Activated CD4-positive, alpha-beta memory T cell treated with anti-CD3 and anti-CD28 coated beads, Interleukin-2, amount 10 ng/mL, durations not matched to agents 7 days and 5 days (primary cell): ENCODE measurements around the gene KLK3. TPM values are rescaled to one million over a fixed set of nuclear protein-coding genes. Genes with fewer than 3 reads are reported as not detected.

Source experiments
- CTCF ChIA-PET: fragments of 350-600 bp; sonication (Branson Sonifier 250); formaldehyde crosslinking; loops from one replicate; lab custom pipeline; 2021; ENCODE audit warnings: antibody characterized with exemption, inconsistent platforms; lab: Charles Lee
- POLR2A ChIA-PET: fragments of 350-600 bp; sonication (Branson Sonifier 250); formaldehyde crosslinking; loops from one replicate; lab custom pipeline; 2021; ENCODE audit warnings: antibody characterized with exemption; lab: Charles Lee
- DNase-seq: peaks from one replicate; pipeline ENCODE4 v3.0.0-alpha.2; 2020
- H3K27ac Mint-ChIP-seq: one replicate; pipeline ENCODE4 v1.8.0; 2021; ENCODE audit warnings: mild to moderate bottlenecking, mixed read lengths
- H3K27me3 Mint-ChIP-seq: one replicate; pipeline ENCODE4 v1.8.0; 2021; ENCODE audit warnings: mixed read lengths
- H3K36me3 Mint-ChIP-seq: one replicate; pipeline ENCODE4 v1.8.0; 2021; ENCODE audit warnings: low read depth, mixed read lengths
- H3K4me1 Mint-ChIP-seq: one replicate; pipeline ENCODE4 v1.8.0; 2021; ENCODE audit warnings: mixed read lengths
- H3K4me3 Mint-ChIP-seq: one replicate; pipeline ENCODE4 v1.8.0; 2021; ENCODE audit warnings: mild to moderate bottlenecking, mixed read lengths
- H3K9me3 Mint-ChIP-seq: one replicate; pipeline ENCODE4 v1.8.0; 2021; ENCODE audit warnings: mixed read lengths
- total RNA-seq, 2 experiments: library from RNA; stranded (reverse); gene quantifications; one replicate each; pipeline ENCODE4 v1.2.3, GENCODE V29; 2021

The KLK3 gene
- total RNA-seq, 2 experiments from 2014 or later = not detected

DNA sequence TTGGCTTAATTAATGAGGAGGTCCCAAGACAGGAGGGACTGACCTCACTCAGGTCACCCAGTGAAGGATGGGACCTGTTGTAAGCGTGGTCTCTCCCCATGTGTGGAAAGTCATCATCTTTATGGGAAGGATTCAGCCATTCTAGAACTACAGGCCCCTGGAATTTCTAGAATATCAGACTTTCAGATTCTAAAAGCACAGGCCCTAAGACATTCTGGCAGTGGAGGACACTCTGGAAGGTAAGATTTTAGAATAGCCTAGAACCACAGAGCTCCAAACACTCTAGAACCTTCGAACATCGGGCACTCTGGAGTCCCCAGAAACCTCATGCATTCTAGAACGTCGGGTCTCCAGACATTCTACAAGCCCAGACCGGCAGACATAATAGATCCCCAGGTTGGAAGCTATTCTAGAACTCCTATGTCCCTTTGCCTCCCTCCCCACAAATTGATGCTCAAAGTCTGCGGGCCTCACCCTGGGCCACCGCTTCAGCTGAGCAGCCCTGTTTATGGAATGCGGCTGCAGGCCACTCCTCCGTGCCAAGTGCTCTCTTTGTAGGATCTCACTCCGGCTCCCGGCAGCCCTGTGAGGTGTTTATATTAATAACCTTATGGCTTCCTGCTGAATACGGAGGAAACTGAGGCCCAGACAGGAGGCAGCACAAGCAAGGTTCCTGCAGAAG is 19.5 kb upstream of the KLK3 start:
- H3K27me3 Mint-ChIP-seq = peaks cover 26% of the 10 kb centered on the region
- H3K4me3 Mint-ChIP-seq = peak overlapping the region; percentile 74
- ChIA-PET POLR2A (no interaction called here), CTCF (no interaction called here)
- H3K27ac Mint-ChIP-seq = no peak overlapping the region
- H3K4me1 Mint-ChIP-seq = peaks cover 11% of the 10 kb centered on the region
- DNase-seq = no peak
- no peaks in the 10 kb centered on the region for H3K36me3 Mint-ChIP-seq
- no peaks in the 10 kb centered on the region for H3K9me3 Mint-ChIP-seq

DNA sequence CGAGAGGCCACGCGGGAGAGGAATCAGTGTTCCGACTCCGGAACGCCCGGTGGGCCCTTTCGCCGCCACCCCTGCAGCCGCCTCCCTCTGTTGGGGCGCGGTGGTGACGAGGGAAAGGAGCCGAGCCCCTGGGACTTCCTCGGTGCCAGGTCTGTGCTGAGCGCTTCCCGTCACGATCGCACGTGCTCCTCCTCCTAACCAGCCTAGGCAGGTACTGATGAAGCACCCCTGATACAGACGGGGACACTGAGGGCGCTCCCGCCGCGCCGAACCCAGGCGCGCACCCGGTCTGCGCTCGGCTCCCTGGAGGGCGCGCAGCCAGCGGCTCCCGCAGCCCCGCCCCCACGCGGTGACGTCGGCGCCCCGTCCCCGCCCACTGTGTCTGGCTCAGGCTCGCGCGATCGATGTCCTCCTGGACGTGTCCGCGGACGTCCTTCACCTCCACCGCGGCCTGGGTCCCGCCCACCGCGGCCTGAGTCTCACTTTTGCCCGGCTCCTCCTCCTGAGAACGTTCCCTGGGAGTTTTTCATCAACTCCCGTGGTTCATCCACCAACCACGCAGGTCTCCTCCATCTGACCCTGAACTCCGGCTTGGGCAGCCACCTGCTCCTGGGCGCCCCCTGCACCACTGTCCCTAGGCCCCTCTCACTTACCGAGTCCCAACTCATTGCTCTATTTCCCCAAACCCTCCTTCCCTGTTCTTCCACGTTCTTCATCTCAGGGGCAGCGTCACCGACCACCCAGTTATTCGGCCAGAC is 18.8 kb upstream of the KLK3 start:
- CTCF ChIA-PET = no interaction called here
- Mint-ChIP-seq H3K36me3 (no peaks in the 10 kb centered on the region), H3K4me1 (peaks cover 11% of the 10 kb centered on the region), H3K9me3 (no peaks in the 10 kb centered on the region), H3K27ac (no peak overlapping the region), H3K4me3 (peak overlapping the region; percentile 74), H3K27me3 (peaks cover 26% of the 10 kb centered on the region)
- peak; percentile 81 for DNase-seq
- POLR2A ChIA-PET = interaction anchor here (2.7 kb wide), 1 partner anchor 31 kb away, joined by 10 read pairs; no protein-coding TSS in a partner anchor

- peaks cover 11% of the 10 kb centered on the region for H3K4me1 Mint-ChIP-seq
- H3K9me3 Mint-ChIP-seq = no peaks in the 10 kb centered on the region
- no peak for DNase-seq
- H3K4me3 Mint-ChIP-seq = peak overlapping the region; percentile 74
- ChIA-PET POLR2A (interaction anchor here (2.7 kb wide), 1 partner anchor 32 kb away, joined by 10 read pairs; no protein-coding TSS in a partner anchor), CTCF (interaction anchor here (1.1 kb wide), 1 partner anchor 85 kb away, joined by 3 read pairs; no protein-coding TSS in a partner anchor)
- no peaks in the 10 kb centered on the region for H3K36me3 Mint-ChIP-seq
- H3K27ac Mint-ChIP-seq = no peak overlapping the region
- H3K27me3 Mint-ChIP-seq = peaks cover 25% of the 10 kb centered on the region
Measured at GRCh38 chr19:50836543-50837195, 18.0 kb upstream of the KLK3 start.

- Mint-ChIP-seq H3K4me3 (no peak overlapping the region), H3K4me1 (peaks cover 11% of the 10 kb centered on the region), H3K36me3 (no peaks in the 10 kb centered on the region), H3K27me3 (peaks cover 25% of the 10 kb centered on the region), H3K27ac (no peak overlapping the region), H3K9me3 (no peaks in the 10 kb centered on the region)
- ChIA-PET POLR2A (interaction anchor here (2.7 kb wide), 1 partner anchor 33 kb away, joined by 10 read pairs; no protein-coding TSS in a partner anchor), CTCF (interaction anchor here (1.1 kb wide), 1 partner anchor 85 kb away, joined by 3 read pairs; no protein-coding TSS in a partner anchor)
- no peak for DNase-seq
Measured at GRCh38 chr19:50837300-50837699, 17.4 kb upstream of the KLK3 start.

DNA sequence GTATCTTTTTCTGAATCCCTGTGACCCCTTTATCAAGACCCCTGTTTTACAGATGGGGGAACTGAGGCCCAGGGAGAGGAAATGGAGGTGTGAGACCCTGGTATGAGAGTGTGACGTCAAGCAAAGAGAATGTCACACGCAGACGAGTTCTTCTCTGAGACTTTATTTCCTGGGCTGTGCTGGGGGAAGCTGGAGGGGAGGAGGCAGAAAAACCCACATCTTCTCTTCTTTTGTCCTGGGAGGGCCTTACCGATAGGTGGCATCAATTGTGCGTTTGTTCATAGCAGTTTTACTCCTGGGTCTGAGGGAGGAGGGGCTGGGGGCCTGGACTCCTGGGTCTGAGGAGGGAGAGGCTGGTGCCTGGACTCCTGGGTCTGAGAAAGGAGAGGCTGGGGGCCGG is 16.5 kb upstream of the KLK3 start:
- CTCF ChIA-PET = interaction anchor here (1.2 kb wide), 1 partner anchor 84 kb away, joined by 6 read pairs; no protein-coding TSS in a partner anchor
- no peak for DNase-seq
- Mint-ChIP-seq H3K4me3 (no peak overlapping the region), H3K27ac (no peak overlapping the region), H3K4me1 (peaks cover 11% of the 10 kb centered on the region), H3K27me3 (peaks cover 21% of the 10 kb centered on the region), H3K9me3 (no peaks in the 10 kb centered on the region), H3K36me3 (no peaks in the 10 kb centered on the region)
- POLR2A ChIA-PET = interaction anchor here (2.7 kb wide), 1 partner anchor 34 kb away, joined by 10 read pairs; no protein-coding TSS in a partner anchor

DNA sequence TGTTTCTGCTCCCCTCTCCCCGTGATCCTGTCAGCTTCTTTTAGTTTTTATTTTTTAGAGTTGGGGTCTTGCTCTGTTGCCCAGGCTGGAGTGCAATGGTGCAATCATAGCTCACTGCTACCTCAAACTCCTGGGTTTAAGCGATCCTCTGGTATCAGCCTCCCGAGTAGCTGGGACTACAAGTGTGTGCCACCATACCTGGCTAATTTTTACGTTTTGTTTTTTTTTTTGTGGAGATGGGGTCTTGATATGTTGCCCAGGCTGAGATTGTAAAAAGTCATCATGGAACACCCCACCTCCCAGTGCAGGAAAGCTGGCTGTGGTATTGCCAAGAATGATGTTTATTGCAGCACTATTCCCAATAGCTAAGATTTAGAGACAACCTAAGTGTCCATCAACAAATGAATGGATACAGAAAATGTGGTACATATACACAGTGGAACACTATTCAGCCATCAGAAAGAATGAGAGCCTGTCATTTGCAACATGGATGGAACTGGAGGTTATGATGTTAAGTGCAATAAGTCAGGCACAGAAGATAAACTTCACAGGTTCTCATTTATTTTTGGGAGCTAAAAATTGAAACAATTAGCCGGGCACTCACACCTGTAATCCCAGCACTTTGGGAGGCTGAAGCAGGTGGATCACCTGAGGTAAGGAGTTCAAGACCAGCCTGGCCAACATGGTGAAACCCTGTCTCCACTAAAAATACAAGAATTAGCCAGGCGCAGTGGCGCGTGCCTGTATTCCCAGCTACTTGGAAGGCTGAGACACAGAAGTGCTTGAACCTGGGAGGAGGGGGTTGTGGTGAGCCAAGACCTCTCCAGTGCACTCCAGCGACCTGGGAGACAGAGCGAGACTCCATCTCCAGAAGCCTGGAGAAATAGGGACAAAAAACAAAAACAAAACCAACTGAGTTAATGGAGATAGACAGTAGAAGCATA is 14.7 kb upstream of the KLK3 start:
- peaks cover 11% of the 10 kb centered on the region for H3K4me1 Mint-ChIP-seq
- no peak for DNase-seq

GRCh38 chr19:50842130-50842529 is 12.6 kb upstream of the KLK3 start:
- no peak for DNase-seq
- no peak overlapping the region for H3K4me3 Mint-ChIP-seq
- CTCF ChIA-PET = no interaction called here
- H3K4me1 Mint-ChIP-seq = peaks cover 2% of the 10 kb centered on the region
- no peak overlapping the region for H3K27ac Mint-ChIP-seq
- no peaks in the 10 kb centered on the region for H3K9me3 Mint-ChIP-seq
- H3K36me3 Mint-ChIP-seq = no peaks in the 10 kb centered on the region
- peaks cover 20% of the 10 kb centered on the region for H3K27me3 Mint-ChIP-seq
- POLR2A ChIA-PET = no interaction called here

More for the DNA sequence above, 14.7 kb upstream of the KLK3 start:
- no peaks in the 10 kb centered on the region for H3K36me3 Mint-ChIP-seq
- H3K9me3 Mint-ChIP-seq = no peaks in the 10 kb centered on the region
- no peak overlapping the region for H3K27ac Mint-ChIP-seq
- ChIA-PET POLR2A (no interaction called here), CTCF (no interaction called here)
- H3K4me3 Mint-ChIP-seq = no peak overlapping the region
- H3K27me3 Mint-ChIP-seq = peaks cover 31% of the 10 kb centered on the region

- CTCF ChIA-PET = interaction anchor here (1.5 kb wide), 1 partner anchor 79 kb away, joined by 3 read pairs; no protein-coding TSS in a partner anchor
- Mint-ChIP-seq H3K36me3 (no peaks in the 10 kb centered on the region), H3K4me3 (no peak overlapping the region), H3K9me3 (no peaks in the 10 kb centered on the region), H3K27me3 (peaks cover 15% of the 10 kb centered on the region), H3K4me1 (peaks cover under 1% of the 10 kb centered on the region), H3K27ac (no peak overlapping the region)
- POLR2A ChIA-PET = no interaction called here
- no peak for DNase-seq
Measured at GRCh38 chr19:50843205-50843604, 11.5 kb upstream of the KLK3 start.

DNA sequence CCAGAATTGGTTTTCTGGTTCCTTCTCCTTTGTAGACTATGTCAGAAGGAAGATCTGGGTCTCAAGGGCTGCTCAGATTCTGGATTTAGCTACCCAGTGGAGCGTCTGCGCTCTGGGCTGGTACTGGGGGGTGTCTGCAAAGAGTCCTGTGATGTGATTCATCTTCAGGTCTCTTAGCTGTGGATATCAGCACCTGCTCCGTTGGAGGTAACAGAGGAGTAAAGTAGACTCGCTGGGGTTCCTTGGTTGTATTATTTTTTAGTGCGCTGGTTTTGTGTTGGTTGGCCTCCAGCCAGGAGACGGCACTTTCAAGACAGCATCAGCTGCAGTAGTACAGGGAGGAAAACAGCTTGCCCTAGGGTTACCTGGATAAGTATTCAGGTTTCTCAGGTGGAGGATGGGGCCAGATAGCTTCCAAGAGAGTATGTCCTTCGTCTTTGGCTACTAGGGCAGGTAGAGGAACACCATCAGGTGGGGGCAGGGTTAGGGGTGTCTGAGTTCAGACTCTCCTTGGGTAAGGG is 11.0 kb upstream of the KLK3 start:
- ChIA-PET CTCF (interaction anchor here (1.5 kb wide), 1 partner anchor 78 kb away, joined by 3 read pairs; no protein-coding TSS in a partner anchor), POLR2A (no interaction called here)
- DNase-seq = no peak
- no peak overlapping the region for H3K27ac Mint-ChIP-seq
- H3K4me3 Mint-ChIP-seq = no peak overlapping the region
- H3K36me3 Mint-ChIP-seq = no peaks in the 10 kb centered on the region
- H3K27me3 Mint-ChIP-seq = peaks cover 17% of the 10 kb centered on the region
- H3K9me3 Mint-ChIP-seq = no peaks in the 10 kb centered on the region
- no peaks in the 10 kb centered on the region for H3K4me1 Mint-ChIP-seq

- Mint-ChIP-seq H3K4me3 (no peak overlapping the region), H3K27ac (no peak overlapping the region), H3K9me3 (no peaks in the 10 kb centered on the region), H3K36me3 (no peaks in the 10 kb centered on the region), H3K27me3 (peaks cover 17% of the 10 kb centered on the region), H3K4me1 (no peaks in the 10 kb centered on the region)
- POLR2A ChIA-PET = no interaction called here
- no peak for DNase-seq
- CTCF ChIA-PET = no interaction called here
Measured at GRCh38 chr19:50844296-50844935, 10.3 kb upstream of the KLK3 start.

DNA sequence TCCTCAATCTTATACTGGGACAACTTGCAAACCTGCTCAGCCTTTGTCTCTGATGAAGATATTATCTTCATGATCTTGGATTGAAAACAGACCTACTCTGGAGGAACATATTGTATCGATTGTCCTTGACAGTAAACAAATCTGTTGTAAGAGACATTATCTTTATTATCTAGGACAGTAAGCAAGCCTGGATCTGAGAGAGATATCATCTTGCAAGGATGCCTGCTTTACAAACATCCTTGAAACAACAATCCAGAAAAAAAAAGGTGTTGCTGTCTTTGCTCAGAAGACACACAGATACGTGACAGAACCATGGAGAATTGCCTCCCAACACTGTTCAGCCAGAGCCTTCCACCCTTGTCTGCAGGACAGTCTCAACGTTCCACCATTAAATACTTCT is 4.0 kb upstream of the KLK3 start:
- H3K4me1 Mint-ChIP-seq = no peaks in the 10 kb centered on the region
- POLR2A ChIA-PET = no interaction called here
- H3K27ac Mint-ChIP-seq = no peak overlapping the region
- no peak for DNase-seq
- H3K27me3 Mint-ChIP-seq = peaks cover 14% of the 10 kb centered on the region
- H3K36me3 Mint-ChIP-seq = no peaks in the 10 kb centered on the region
- CTCF ChIA-PET = no interaction called here
- no peaks in the 10 kb centered on the region for H3K9me3 Mint-ChIP-seq
- H3K4me3 Mint-ChIP-seq = no peak overlapping the region
